B cell (primary cell): ENCODE results near the gene TTC39C. TPM values are rescaled to one million over a fixed set of nuclear protein-coding genes. Genes with fewer than 3 reads are reported as not detected.

Experiments used
- ATAC-seq: fragments of 200-7000 bp; cut with Tn5 transposase; one replicate; pipeline ENCODE4 v1.10.0; 2021; ENCODE audit warnings: low read depth, mild to moderate bottlenecking, moderate number of reproducible peaks, moderate library complexity
- CTCF ChIA-PET: fragments of 350-600 bp; sonication (Branson Sonifier 250); formaldehyde crosslinking; loops from one replicate; lab custom pipeline; 2021; ENCODE audit warnings: antibody characterized with exemption, inconsistent platforms; lab: Charles Lee
- POLR2A ChIA-PET: fragments of 350-600 bp; sonication (Branson Sonifier 250); formaldehyde crosslinking; loops from one replicate; lab custom pipeline; 2021; ENCODE audit warnings: antibody characterized with exemption; lab: Charles Lee
- DNase-seq: peaks from one replicate; pipeline ENCODE4 v3.0.0; 2013
- H2AFZ ChIP-seq: 2 replicates; pipeline ENCODE4 v1.6.1; 2012; ENCODE audit warnings: mild to moderate bottlenecking, low read depth, low read length; ENCODE audit not compliant: insufficient read depth, poor library complexity, severe bottlenecking
- H3K27ac ChIP-seq, 2 donors: 1 replicate in 1 of 2; 2 replicates in 1 of 2; pipeline ENCODE4 v1.5.1; 2012 to 2013; ENCODE audit warnings: low read length in 2 of 2, mild to moderate bottlenecking in 2 of 2, moderate library complexity in 1 of 2
- H3K27me3 ChIP-seq, 4 experiments: fragments of 200-600 bp in 1 of 4; sonication (generic) in 1 of 4; replicated peaks in 1 of 4; 1 replicate in 2 of 4; 2 replicates in 2 of 4; pipeline versions ENCODE4 v1.6.1 to v1.7.0; 2013 to 2016; ENCODE audit warnings: low read length in 3 of 4, mild to moderate bottlenecking in 2 of 4, mixed read lengths in 1 of 4, moderate library complexity in 1 of 4; ENCODE audit not compliant: insufficient read depth in 4 of 4, control insufficient read depth in 3 of 4; ENCODE audit errors: control extremely low read depth in 1 of 4
- H3K36me3 ChIP-seq, 2 experiments: replicated peaks in 1 of 2; 1 replicate in 1 of 2; 2 replicates in 1 of 2; pipeline versions ENCODE4 v1.6.1 to v1.7.1; 2013; ENCODE audit warnings: low read length in 1 of 2; ENCODE audit not compliant: insufficient read depth in 2 of 2, control insufficient read depth in 1 of 2; ENCODE audit errors: control extremely low read depth in 1 of 2, extremely low read depth in 1 of 2
- H3K4me1 ChIP-seq, 2 donors: fragments of 200-600 bp in 1 of 2; sonication (generic) in 1 of 2; 1 replicate in 1 of 2; 2 replicates in 1 of 2; pipeline versions ENCODE4 v1.5.1 to v1.6.1; 2013 to 2017; ENCODE audit warnings: low read length in 2 of 2; ENCODE audit not compliant: control insufficient read depth in 2 of 2, insufficient read depth in 2 of 2
- H3K4me2 ChIP-seq: replicated peaks from 2 replicates; pipeline ENCODE3; 2012; ENCODE audit warnings: mild to moderate bottlenecking, low read depth, low read length; ENCODE audit not compliant: poor library complexity, severe bottlenecking
- H3K4me3 ChIP-seq, 5 experiments: fragments of 200-600 bp in 1 of 5; sonication (generic) in 1 of 5; 1 replicate in 3 of 5; 2 replicates in 2 of 5; pipeline versions ENCODE4 v1.5.1 to v1.7.0; 2011 to 2016; ENCODE audit warnings: low read length in 4 of 5, mild to moderate bottlenecking in 4 of 5, low read depth in 2 of 5, control low read depth in 1 of 5, moderate library complexity in 1 of 5; ENCODE audit not compliant: insufficient read depth in 1 of 5; ENCODE audit errors: control extremely low read depth in 1 of 5, extremely low read depth in 1 of 5
- H3K79me2 ChIP-seq: fragments of 200-600 bp; sonication (generic); one replicate; pipeline ENCODE4 v1.6.0; 2016; ENCODE audit warnings: low read length; ENCODE audit not compliant: control insufficient read depth, insufficient read depth
- H3K9ac ChIP-seq: fragments of 200-600 bp; sonication (generic); 2 replicates; pipeline ENCODE4 v1.6.1; 2017; ENCODE audit warnings: mild to moderate bottlenecking, low read length, moderate library complexity
- H3K9me3 ChIP-seq, 3 donors: one replicate each; pipeline versions ENCODE4 v1.6.1 to v1.7.1; 2013; ENCODE audit warnings: low read length in 2 of 3; ENCODE audit not compliant: control insufficient read depth in 2 of 3, insufficient read depth in 1 of 3; ENCODE audit errors: control extremely low read depth in 1 of 3
- H4K20me1 ChIP-seq: 2 replicates; pipeline ENCODE4 v1.6.0; 2012; ENCODE audit warnings: mild to moderate bottlenecking, low read length; ENCODE audit not compliant: insufficient read depth, control insufficient read depth, poor library complexity, severe bottlenecking
- H3K27ac Mint-ChIP-seq: one replicate; pipeline ENCODE4 v1.8.0; 2021; ENCODE audit warnings: mixed read lengths
- H3K27me3 Mint-ChIP-seq: one replicate; pipeline ENCODE4 v1.8.0; 2021; ENCODE audit warnings: mixed read lengths
- H3K4me1 Mint-ChIP-seq: one replicate; pipeline ENCODE4 v1.8.0; 2021; ENCODE audit warnings: mixed read lengths
- H3K4me3 Mint-ChIP-seq: one replicate; pipeline ENCODE4 v1.8.0; 2021; ENCODE audit warnings: mixed read lengths
- H3K9me3 Mint-ChIP-seq: one replicate; pipeline ENCODE4 v1.8.0; 2022; ENCODE audit warnings: mixed read lengths; ENCODE audit not compliant: insufficient read depth
- CTCF ChIP-seq: fragments of 200-600 bp; IDR thresholded peaks from one replicate; pipeline ENCODE4 v1.8.0; 2022; ENCODE audit warnings: antibody characterized with exemption, mild to moderate bottlenecking
- EZH2 ChIP-seq: IDR thresholded peaks from 2 replicates; pipeline ENCODE4 v1.6.1; 2012; ENCODE audit warnings: borderline replicate concordance, low read depth, mild to moderate bottlenecking, moderate library complexity, low read length; ENCODE audit not compliant: insufficient read depth, poor library complexity, severe bottlenecking
- WGBS: methylation state at CpG from one replicate; pipeline ENCODE4 v1.1.5; 2013; ENCODE audit warnings: missing lambda C conversion rate; ENCODE audit not compliant: insufficient coverage; 5-methylcytosine and 5-hydroxymethylcytosine counted together
- intact Hi-C: fragments of 100-400 bp; cut with micrococcal nuclease; formaldehyde crosslinking; loops from one replicate; pipeline ENCODE4 v1.10.0; 2022
- polyA plus RNA-seq: library from polyadenylated mRNA; depleted of rRNA; stranded (reverse); fragments of >200 nt; gene quantifications from 2 replicates; pipeline ENCODE4 v1.2.3, GENCODE V29; 2012
- total RNA-seq, 2 donors: library from RNA; stranded (reverse); fragments of 120-200 nt in 1 of 2; gene quantifications; 1 replicate in 1 of 2; 2 replicates in 1 of 2; pipeline versions ENCODE4 v1.2.3 to v1.2.4, GENCODE V29; 2013 to 2022

The TTC39C gene
- total and polyA plus RNA-seq, 2 donors (not counting 1 experiment from before 2014, with no cell fraction given) = 22.3 to 44.3 TPM

GRCh38 chr18:23990474-23991410 is 23.8 kb upstream of the TTC39C start:
- intact Hi-C loops = no loop called here
- Histone ChIP-seq H3K4me3 (no peak overlapping the region), H3K9ac (no peak overlapping the region), H3K9me3 (no peaks in the 10 kb centered on the region), H2AFZ (no peak overlapping the region), H3K4me1 (peaks cover 5% of the 10 kb centered on the region in 2 donors), H3K27me3 (peaks cover 0 to 2% (median 0%) of the 10 kb centered on the region in 4 experiments), H3K4me2 (no peak overlapping the region), H3K36me3 (no peaks in the 10 kb centered on the region), H4K20me1 (no peaks in the 10 kb centered on the region), H3K27ac (no peak overlapping the region), H3K79me2 (no peaks in the 10 kb centered on the region)
- no peak overlapping the region for H3K4me3 Mint-ChIP-seq
- no peaks in the 10 kb centered on the region for H3K27me3 Mint-ChIP-seq
- no peak for ATAC-seq
- POLR2A ChIA-PET = no interaction called here
- DNase-seq = no peak
- H3K27ac Mint-ChIP-seq = no peak overlapping the region
- no peaks in the 10 kb centered on the region for H3K9me3 Mint-ChIP-seq
- CTCF ChIA-PET = interaction anchor here (1.0 kb wide), 1 partner anchor 11 kb away, joined by 3 read pairs; no protein-coding TSS in a partner anchor
- TF ChIP-seq EZH2 = no peak
- no peak for TF ChIP-seq CTCF
- peaks cover 7% of the 10 kb centered on the region for H3K4me1 Mint-ChIP-seq
- WGBS = 94% methylated on average over 2 of the region's 6 CpGs
